Activated CD4-positive, alpha-beta T cell treated with anti-CD3 and anti-CD28 coated beads, Interleukin-2, amount 50 U/mL, for 48 hours (primary cell): Measurements from ENCODE around the gene GAL3ST1.
"Not testable (repeated sequence)": the region's sequence is repeated elsewhere in the genome, so short reads cannot be mapped to it uniquely, and the experiment has no call there.

Experiments
- DNase-seq, 2 experiments: peaks; one replicate each; pipeline ENCODE4 v3.0.0-alpha.2; 2020

GAL3ST1 gene

GRCh38 chr22:30562366-30562765, 12.1 kb downstream of the GAL3ST1 start:
- DNase-seq = no peak

DNA sequence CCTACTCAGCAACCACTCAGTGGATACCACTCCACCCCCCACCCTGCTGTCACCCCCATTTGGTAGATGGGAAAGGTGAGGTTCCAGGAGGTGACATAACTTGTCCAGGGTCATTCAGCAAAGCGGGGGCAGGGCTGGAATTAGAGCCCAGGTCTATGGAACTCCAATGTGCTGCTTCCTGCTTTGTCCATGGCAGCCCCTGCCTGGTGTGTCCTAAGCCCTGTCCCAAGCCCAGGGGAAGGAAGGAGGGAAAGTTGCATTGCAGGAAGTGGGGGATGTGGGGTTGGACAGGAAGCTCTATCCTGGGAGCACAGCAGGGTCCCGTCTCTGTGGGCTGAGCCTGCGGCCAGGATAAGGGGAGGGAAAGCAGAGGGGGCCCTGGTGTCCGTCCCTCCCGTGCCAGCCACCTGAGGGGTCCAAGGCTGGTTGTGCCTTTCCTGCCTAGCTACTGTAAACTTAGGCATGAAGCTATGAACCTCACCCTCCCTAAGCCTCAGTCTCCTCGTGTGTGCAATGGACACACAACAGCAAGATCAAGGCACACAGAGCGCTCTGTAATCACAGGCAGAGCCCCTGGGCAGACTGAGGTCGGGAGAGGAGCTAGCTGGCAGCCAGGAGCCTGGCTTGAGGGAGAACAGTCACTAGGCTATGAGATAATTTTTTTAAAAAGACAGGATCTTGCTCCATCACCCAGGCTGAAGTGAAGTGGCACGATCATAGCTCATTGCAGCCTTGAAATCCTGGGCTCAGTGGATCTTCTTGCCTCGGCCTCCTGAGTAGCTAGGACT, 12.9 kb downstream of the GAL3ST1 start:
- DNase-seq = no peak

DNA sequence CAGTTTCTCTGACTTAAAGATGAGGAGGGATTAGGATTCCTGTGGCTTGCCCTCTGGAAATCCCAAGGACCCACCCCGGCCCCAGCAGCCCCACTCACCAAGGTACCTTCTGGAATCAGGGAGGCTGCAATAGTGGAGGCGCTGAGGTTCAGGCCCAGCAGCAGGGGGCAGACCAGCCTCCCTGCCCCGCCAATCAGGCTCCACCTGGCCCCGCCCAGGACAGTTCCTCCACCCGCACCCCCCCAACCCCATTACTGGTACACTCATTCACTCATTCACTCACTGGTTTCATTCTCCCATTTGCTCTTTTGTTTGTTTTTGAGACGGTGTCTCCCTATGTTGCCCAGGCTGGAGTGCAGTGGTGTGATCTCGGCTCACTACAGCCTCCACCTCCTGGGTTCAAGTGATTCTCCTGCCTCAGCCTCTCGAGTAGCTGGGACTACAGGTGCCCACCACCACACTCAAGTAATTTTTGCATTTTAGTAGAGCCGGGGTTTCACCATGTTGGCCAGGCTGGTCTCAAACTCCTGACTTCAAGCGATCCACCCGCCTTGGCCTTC, 13.7 kb downstream of the GAL3ST1 start:
- peak; percentile 29 to 33 for DNase-seq

GRCh38 chr22:30559889-30560288, 14.6 kb downstream of the GAL3ST1 start:
- no peak for DNase-seq

DNA sequence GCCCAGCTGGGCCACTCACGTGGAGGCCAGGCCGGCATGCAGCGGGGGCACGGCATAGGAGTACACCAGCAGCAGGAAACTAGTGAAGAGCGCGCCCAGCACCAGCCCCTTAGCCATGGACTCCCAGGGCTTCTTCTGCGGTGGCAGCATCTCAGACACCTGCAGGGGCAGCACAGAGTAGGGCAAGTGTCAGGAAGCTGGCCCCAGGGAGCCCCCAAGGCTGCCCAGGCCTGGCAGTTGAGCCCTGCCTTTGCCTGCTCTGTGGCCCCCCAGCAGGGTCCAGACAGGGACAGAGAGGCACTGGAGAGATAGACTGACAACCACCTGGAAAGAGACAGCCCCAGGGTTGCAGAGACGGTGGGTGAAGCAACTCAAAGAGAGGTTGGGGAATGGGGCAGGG, 17.2 kb downstream of the GAL3ST1 start:
- DNase-seq = no peak

- DNase-seq = no peak
Measured at GRCh38 chr22:30556388-30556787, 18.1 kb downstream of the GAL3ST1 start.

GRCh38 chr22:30555282-30556210, 18.9 kb downstream of the GAL3ST1 start:
- DNase-seq = no peak

DNA sequence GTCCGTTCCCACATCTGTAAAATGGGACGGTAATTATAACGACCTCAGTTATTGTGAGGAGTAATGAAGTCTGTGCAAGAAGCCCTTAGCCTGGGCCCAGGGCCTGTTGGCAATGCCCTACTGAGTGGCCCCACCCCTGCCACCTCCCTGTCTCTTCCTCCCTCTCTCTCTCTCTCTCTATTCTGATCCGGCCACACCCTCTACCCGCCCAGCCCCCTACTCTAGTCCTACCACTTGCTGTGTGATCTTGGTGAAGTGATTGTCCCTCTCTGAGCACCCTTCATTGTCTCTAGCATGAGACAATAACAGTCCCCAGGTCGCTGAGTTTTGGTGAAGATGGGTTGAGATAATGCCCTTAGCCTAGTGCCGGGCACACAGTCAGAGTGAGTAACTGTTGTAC, 20.5 kb downstream of the GAL3ST1 start:
- DNase-seq = no peak

GRCh38 chr22:30552719-30553118, 21.7 kb downstream of the GAL3ST1 start:
- no peak for DNase-seq

- not testable (repeated sequence) for DNase-seq
Measured at GRCh38 chr22:30551813-30552212, 22.7 kb downstream of the GAL3ST1 start.

GRCh38 chr22:30547188-30547587, 27.3 kb downstream of the GAL3ST1 start:
- no peak for DNase-seq

- no peak for DNase-seq
Measured at GRCh38 chr22:30546616-30547015, 27.8 kb downstream of the GAL3ST1 start, which contains the start of gene SEC14L6. Gene SEC14L6, minus strand, starts transcription at chr22:30546741. Its CDS starts 59 bp downstream, at chr22:30546682.

DNA sequence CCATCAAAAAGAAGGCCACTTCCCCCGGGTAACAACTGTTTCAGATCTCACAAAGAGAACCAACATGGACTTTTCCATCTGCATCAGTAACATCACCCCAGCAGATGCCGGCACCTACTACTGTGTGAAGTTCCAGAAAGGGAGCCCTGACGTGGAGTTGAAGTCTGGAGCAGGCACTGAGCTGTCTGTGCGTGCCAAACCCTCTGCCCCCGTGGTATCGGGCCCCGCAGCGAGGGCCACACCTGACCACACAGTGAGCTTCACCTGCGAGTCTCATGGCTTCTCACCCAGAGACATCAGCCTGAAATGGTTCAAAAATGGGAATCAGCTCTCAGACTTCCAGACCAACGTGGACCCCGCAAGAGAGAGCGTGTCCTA, 31.7 kb downstream of the GAL3ST1 start:
- no peak for DNase-seq

GRCh38 chr22:30541961-30542810, 32.3 kb downstream of the GAL3ST1 start:
- DNase-seq = no peak

- not testable (repeated sequence) for DNase-seq
Measured at GRCh38 chr22:30541511-30541910, 33.0 kb downstream of the GAL3ST1 start.

DNA sequence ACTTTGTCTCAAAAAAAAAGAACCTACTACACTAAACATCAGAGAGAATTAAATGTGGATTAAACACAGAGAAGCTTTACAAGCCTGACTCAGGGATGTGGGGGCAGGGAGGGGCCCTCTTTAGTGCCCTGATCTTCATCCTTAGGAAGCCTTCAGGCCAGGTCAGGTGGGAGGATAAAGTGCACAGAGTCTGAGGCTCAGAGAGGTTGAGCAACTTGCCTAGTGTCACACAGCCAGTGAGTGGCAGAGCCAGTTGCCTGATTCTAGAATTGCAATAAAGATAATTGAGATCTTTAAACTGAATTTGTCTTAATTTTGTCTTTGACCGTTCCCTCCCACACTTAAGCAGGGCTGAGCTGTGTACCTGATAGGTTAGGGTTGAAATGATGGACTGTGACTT, 35.1 kb downstream of the GAL3ST1 start:
- DNase-seq = no peak

- no peak for DNase-seq
Measured at GRCh38 chr22:30538280-30538679, 36.2 kb downstream of the GAL3ST1 start.

- no peak for DNase-seq
Measured at GRCh38 chr22:30537083-30537731, 37.3 kb downstream of the GAL3ST1 start.

- no peak for DNase-seq
Measured at GRCh38 chr22:30535182-30535581, 39.3 kb downstream of the GAL3ST1 start.

DNA sequence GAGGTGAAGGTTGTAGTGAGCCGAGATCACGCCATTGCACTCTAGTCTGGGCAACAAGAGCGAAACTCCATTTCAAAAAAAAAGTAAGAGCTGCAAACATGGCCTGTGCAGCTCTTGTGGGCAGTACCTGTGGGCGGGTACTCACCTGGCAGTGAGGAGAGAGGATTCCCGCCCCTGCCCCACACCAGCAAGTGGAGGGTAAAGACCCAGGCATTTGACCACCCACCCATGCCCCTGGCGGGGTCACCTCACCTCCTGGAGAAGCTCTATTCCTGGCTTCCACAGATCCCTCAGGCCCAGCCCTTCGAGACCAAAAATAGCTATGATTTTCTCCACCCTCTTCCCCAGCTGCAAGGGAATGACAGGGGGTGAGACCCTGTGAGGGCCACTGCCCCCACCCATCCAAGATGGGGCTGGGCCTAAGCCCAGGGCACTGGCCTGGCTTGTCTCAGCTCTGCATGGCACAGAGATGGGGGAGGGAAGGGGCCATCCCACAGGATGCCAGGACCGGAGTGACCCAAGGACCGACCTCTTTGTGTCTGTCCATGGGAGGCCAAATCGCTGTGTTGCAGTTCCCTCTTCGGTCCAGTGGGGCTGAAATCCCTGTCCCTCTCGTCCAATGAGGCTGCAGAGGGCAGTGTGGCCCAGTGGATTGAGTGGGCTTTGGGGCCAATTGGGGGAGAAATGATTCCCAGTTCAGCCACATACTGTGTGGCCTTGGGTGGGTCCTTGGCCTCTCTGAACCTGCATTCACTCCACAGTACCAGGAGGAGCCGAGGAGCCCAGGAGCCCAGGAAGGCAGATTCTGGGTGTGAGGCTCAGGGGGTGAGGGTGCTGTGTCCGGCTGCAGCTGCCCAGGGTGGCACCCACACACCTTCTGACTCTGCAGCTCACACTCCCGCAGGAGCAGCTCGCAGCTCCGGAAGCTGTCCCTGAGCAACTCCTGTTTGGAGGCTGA, 42.5 kb downstream of the GAL3ST1 start:
- no peak for DNase-seq

- DNase-seq = no peak
Measured at GRCh38 chr22:30526656-30527055, 47.8 kb downstream of the GAL3ST1 start.
